ENCODE results near the gene KDM5A.
"Not testable (repeated sequence)": the region's sequence is repeated elsewhere in the genome, so short reads cannot be mapped to it uniquely, and the experiment has no call there.

Gene KDM5A

GRCh38 chr12:238736-239398, 150.3 kb downstream of the KDM5A start:
- no peak for DNase-seq (ENCODE audit: low spot score)

GRCh38 chr12:238116-238515, 151.0 kb downstream of the KDM5A start:
- DNase-seq (ENCODE audit: low spot score): no peak

- no peak for DNase-seq (ENCODE audit: low spot score)
Measured at GRCh38 chr12:237026-237815, 151.9 kb downstream of the KDM5A start.

- DNase-seq (ENCODE audit: low spot score): no peak
Measured at GRCh38 chr12:236445-236844, 152.7 kb downstream of the KDM5A start.

- not testable (repeated sequence) for DNase-seq (ENCODE audit: low spot score)
Measured at GRCh38 chr12:235967-236366, 153.2 kb downstream of the KDM5A start.

- DNase-seq (ENCODE audit: low spot score): no peak
Measured at GRCh38 chr12:234891-235415, 154.2 kb downstream of the KDM5A start.

GRCh38 chr12:234019-234418, 155.1 kb downstream of the KDM5A start:
- DNase-seq (ENCODE audit: low spot score): no peak

- DNase-seq (ENCODE audit: low spot score): no peak
Measured at GRCh38 chr12:233615-233968, 155.5 kb downstream of the KDM5A start.

GRCh38 chr12:232731-233614, 156.1 kb downstream of the KDM5A start:
- DNase-seq (ENCODE audit: low spot score): no peak

GRCh38 chr12:230925-231671, 158.0 kb downstream of the KDM5A start:
- no peak for DNase-seq (ENCODE audit: low spot score)
